ENCODE measurements around the gene TTC39A.

GRCh38 chr1:51264451-51264850 lies 65.9 kb downstream of the TTC39A start:
- TF ChIP-seq CTCF (IDR thresholded peaks at IDR 0.05) (no peak), POLR2AphosphoS5 (IDR thresholded peaks at IDR 0.05) (peak in 1 of 3 donors; percentile 10), POLR2A (IDR thresholded peaks at IDR 0.05) (no peak)
